ENCODE measurements around the gene BTBD9.

BTBD9 gene

DNA sequence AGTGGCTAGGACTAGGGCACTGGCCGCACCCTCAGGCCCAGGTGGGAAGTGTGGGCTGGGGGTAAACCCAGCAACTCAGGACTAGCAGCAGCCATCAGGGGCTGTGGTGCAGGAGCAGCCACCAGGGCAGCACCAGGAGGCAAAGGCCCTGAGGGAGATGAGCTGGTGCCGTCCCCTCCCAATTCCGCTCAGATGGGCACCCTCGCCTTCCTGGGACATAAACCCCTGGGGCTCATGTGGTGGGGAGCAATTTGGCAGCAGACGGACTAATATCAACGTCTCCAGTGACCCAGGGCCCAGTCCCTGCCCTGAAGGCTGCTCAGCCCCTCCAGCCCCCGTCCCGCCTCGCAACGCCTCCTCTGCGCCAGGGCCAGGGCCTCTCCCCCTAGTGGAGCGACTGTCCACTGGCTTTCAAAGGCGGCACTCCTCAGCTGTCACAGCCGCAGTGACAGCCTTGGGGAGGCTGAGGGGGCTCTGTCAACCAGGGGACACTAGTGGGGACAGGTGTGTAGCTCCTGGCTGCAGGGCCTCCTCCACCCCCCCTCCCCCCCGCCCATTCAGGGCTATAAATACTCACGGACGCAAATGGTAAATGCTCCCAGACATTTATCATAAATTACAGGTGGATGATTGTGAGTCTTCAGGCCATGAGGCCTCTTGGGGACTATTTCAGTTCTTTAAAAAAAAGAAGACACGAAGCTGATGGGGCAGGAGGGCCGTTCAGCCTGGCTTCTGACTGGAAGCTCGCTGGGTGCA lies 470.3 kb downstream of the BTBD9 start:
- no peak overlapping the region for H3K4me3 ChIP-seq (replicated peaks; ENCODE audit: low read depth, low read length)
- no peak for DNase-seq (ENCODE audit: low read depth)
- TF ChIP-seq, protein P1, sequence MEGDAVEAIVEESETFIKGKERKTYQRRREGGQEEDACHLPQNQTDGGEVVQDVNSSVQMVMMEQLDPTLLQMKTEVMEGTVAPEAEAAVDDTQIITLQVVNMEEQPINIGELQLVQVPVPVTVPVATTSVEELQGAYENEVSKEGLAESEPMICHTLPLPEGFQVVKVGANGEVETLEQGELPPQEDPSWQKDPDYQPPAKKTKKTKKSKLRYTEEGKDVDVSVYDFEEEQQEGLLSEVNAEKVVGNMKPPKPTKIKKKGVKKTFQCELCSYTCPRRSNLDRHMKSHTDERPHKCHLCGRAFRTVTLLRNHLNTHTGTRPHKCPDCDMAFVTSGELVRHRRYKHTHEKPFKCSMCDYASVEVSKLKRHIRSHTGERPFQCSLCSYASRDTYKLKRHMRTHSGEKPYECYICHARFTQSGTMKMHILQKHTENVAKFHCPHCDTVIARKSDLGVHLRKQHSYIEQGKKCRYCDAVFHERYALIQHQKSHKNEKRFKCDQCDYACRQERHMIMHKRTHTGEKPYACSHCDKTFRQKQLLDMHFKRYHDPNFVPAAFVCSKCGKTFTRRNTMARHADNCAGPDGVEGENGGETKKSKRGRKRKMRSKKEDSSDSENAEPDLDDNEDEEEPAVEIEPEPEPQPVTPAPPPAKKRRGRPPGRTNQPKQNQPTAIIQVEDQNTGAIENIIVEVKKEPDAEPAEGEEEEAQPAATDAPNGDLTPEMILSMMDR (IDR thresholded peaks at IDR 0.05; ENCODE audit: low read length, missing control alignments), result no peak

DNA sequence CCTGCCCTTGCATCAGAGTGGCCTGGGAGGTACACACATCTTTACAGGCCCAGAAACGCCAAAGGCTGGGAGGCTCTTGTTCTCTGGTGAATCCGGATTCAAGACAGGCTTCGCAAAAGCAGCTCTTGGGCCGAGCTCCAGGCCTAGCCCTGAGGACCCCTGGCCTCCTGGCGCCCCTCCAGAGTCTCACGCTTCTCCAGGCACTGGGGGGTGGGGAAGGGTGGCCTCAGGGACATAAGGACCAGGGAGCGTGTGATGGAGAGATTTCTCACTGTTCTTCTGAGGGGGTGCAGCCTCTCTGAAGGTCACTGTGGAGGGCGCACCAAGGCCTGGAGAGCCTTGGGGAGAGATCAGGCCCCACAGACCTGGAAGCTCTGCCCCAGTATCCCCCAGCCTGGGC lies 471.0 kb downstream of the BTBD9 start:
- TF ChIP-seq, protein P1 (IDR thresholded peaks at IDR 0.05; ENCODE audit: low read length, missing control alignments), result no peak
- DNase-seq (ENCODE audit: low read depth), result no peak
- H3K4me3 ChIP-seq (replicated peaks; ENCODE audit: low read depth, low read length), result no peak overlapping the region

DNA sequence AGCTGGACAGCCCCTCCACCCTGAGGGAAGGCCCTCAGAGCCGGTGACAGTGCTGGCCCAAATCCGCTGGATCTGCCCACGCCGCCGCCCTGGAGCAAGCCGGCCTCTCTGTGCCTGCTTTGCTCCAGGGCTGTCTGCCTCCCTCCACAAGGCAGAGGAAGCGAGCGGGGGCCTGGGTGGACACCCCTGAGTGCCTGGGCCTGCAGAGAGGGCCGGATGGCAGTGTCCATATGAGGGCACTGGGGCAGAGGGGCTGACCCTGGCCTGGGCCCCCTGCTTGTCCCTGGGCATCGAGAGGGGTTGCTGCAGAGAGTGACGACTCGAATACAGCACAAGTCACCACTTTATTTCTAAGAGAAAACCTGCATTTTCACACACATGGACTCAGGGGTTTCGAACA lies 471.6 kb downstream of the BTBD9 start:
- TF ChIP-seq, protein P1 (IDR thresholded peaks at IDR 0.05; ENCODE audit: low read length, missing control alignments), result no peak
- no peak for DNase-seq (ENCODE audit: low read depth)
- H3K4me3 ChIP-seq (replicated peaks; ENCODE audit: low read depth, low read length), result no peak overlapping the region

DNA sequence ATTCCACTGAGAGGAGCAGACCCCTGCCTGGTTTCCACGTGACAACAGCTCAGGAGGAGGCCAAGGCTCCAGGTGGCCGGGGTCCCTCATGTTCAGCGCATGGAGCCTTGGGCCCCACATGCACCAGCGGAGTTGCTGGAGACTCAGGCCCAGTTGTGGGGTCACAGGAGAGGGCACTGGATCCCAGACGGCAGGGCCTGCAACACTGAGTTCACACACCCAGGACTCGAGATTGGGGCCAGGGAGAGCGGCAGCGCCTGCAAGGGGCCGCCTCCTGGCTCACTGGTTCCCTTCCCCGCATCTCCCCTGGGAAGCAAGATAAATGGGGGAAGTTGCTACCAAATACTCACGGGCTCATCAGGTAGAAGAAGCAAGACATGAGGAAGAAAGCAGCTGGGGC lies 472.1 kb downstream of the BTBD9 start:
- DNase-seq (ENCODE audit: low read depth), result no peak
- H3K4me3 ChIP-seq (replicated peaks; ENCODE audit: low read depth, low read length), result no peak overlapping the region
- TF ChIP-seq, protein P1 (IDR thresholded peaks at IDR 0.05; ENCODE audit: low read length, missing control alignments), result no peak

- TF ChIP-seq, protein P1 (IDR thresholded peaks at IDR 0.05; ENCODE audit: low read length, missing control alignments), result no peak
- no peak for DNase-seq (ENCODE audit: low read depth)
- no peak overlapping the region for H3K4me3 ChIP-seq (replicated peaks; ENCODE audit: low read depth, low read length)
Observed at GRCh38 chr6:38166411-38167240, 473.1 kb downstream of the BTBD9 start.

DNA sequence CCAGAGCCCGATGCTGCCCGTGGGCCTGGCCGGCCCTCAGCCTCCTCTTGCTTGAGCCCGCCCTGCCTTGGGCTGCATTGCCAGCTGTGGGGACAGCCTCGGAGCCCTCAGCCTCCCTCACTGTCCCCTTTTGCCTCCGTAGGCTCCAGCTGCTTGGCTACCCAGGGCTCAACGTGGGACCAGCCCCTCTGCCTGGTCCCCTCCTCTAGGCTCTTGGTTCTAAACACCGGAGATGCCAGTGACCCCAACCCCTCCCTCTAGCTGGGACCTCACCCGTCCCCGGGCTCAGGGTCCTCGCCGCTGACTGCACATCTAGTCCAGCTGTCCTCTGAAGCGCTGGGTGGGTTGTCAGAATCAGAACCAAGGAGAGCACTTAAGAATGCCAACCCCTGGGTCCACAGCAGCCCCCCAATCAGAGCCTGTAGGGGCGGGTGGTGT lies 475.0 kb downstream of the BTBD9 start:
- H3K4me3 ChIP-seq (replicated peaks; ENCODE audit: low read depth, low read length), result no peak overlapping the region
- DNase-seq (ENCODE audit: low read depth), result no peak
- TF ChIP-seq, protein P1 (IDR thresholded peaks at IDR 0.05; ENCODE audit: low read length, missing control alignments), result no peak

All from fibroblast of pulmonary artery (primary cell).